ENCODE results near the gene CDH9.

CDH9 gene

GRCh38 chr5:26893078-26893477 is 145.3 kb downstream of the CDH9 start:
- TF ChIP-seq GATA2 (IDR thresholded peaks at IDR 0.05; ENCODE audit: low read depth, low read length) = no peak
- TF ChIP-seq GATA3 (IDR thresholded peaks at IDR 0.05; ENCODE audit: low read depth, low read length) = no peak

DNA sequence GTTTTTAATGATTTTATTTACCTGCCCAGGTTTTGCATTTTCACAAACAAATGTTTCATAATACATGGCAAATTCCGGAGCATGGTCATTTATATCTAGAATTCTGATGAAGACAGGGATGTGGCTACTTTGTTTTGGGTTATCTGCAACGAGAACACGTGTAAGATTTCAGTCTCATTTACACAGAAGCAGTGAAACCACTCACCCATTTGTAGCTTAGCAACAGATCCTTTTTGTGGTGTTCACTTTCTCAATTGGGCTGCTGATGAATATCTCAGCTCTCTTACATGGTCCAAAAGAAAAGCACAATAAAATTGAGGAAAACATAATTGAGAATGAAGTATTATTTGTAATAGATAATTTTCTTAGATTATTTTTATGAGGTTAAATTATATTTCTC is 148.6 kb downstream of the CDH9 start:
- TF ChIP-seq GATA3 (IDR thresholded peaks at IDR 0.05; ENCODE audit: low read depth, low read length) (no peak), GATA2 (IDR thresholded peaks at IDR 0.05; ENCODE audit: low read depth, low read length) (no peak)

GRCh38 chr5:26884481-26884880 is 153.9 kb downstream of the CDH9 start:
- no peak for TF ChIP-seq GATA3 (IDR thresholded peaks at IDR 0.05; ENCODE audit: low read depth, low read length)
- TF ChIP-seq GATA2 (IDR thresholded peaks at IDR 0.05; ENCODE audit: low read depth, low read length) = no peak

- no peak for TF ChIP-seq GATA3 (IDR thresholded peaks at IDR 0.05; ENCODE audit: low read depth, low read length)
- TF ChIP-seq GATA2 (IDR thresholded peaks at IDR 0.05; ENCODE audit: low read depth, low read length) = no peak
Observed at GRCh38 chr5:26883375-26883774, 155.0 kb downstream of the CDH9 start.

- TF ChIP-seq GATA2 (IDR thresholded peaks at IDR 0.05; ENCODE audit: low read depth, low read length) (no peak), GATA3 (IDR thresholded peaks at IDR 0.05; ENCODE audit: low read depth, low read length) (no peak)
Observed at GRCh38 chr5:26881901-26882300, 156.5 kb downstream of the CDH9 start.

DNA sequence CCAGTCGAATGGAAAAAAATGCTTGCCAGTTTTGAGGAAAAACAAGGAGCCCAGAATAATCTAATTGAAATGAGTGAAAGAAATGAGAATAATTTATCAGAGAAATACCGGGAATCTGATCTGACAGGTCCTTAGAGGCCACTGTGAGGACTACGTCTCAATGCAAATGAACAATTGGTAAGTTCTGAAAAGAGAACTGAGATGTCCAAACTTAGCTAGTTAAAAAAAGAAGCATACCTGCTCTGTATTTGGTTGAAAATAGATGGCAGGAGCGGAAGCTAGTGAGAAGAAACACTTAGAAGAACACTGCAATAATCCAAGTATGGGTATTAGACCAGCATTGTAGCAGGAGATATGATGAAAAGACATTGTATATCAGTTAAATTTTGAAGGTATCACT is 161.2 kb downstream of the CDH9 start:
- TF ChIP-seq GATA3 (IDR thresholded peaks at IDR 0.05; ENCODE audit: low read depth, low read length) = no peak
- no peak for TF ChIP-seq GATA2 (IDR thresholded peaks at IDR 0.05; ENCODE audit: low read depth, low read length)

DNA sequence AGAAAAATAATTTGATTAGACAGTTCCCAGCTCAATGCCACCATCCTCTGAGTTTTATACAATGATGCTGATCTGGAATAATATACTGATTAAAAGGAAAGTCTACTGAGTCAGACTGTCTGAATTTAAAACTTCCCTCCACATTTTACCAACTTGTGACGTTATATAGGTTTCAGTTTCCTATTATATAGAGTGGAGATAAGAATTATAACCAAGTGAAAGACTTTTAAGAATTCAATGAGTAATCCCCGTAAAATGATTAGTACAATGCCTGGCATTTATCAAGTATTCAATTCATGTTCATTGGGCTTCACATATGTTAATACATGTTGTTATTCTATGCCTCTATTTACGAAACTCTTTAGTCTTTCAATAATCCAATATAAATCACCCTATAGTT is 166.0 kb downstream of the CDH9 start:
- no peak for TF ChIP-seq GATA2 (IDR thresholded peaks at IDR 0.05; ENCODE audit: low read depth, low read length)

GRCh38 chr5:26869781-26870180 is 168.6 kb downstream of the CDH9 start:
- no peak for TF ChIP-seq GATA2 (IDR thresholded peaks at IDR 0.05; ENCODE audit: low read depth, low read length)
- no peak for TF ChIP-seq GATA3 (IDR thresholded peaks at IDR 0.05; ENCODE audit: low read depth, low read length)

DNA sequence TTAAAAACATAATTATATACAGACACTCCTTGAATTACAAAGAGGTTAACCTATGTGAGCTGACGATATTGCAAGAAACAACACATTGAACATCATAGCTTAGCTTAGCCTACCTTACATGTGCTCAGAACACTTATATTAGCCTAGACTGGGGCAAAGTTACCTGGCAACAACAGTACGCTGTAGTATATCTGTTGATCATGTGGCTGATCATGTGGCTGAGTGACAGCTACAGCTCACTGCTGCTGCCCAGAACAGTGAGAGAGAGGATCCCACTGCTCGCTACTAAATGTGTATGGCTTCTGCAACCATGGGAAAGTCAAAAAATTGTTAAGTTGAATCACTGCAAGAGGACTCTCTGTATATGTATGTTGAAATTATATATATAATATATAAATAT is 169.9 kb downstream of the CDH9 start:
- TF ChIP-seq GATA2 (IDR thresholded peaks at IDR 0.05; ENCODE audit: low read depth, low read length) (no peak), GATA3 (IDR thresholded peaks at IDR 0.05; ENCODE audit: low read depth, low read length) (no peak)

DNA sequence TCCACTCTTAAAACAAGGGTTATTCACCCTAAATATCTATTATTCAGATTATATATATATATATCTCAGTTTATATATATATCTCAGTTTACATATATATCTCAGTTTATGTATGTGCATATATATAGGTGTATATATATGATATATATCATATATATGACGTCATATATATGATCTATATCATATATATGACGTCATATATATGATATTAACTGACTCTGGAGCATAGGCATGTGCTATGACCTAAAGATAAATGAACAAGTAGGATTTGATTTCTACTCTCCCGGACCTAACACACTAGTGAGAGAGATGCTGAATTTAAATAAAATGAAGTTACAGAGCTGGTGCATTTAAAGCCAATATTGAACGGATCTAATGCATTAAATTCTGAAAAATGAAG is 174.3 kb downstream of the CDH9 start:
- TF ChIP-seq GATA2 (IDR thresholded peaks at IDR 0.05; ENCODE audit: low read depth, low read length) (no peak), GATA3 (IDR thresholded peaks at IDR 0.05; ENCODE audit: low read depth, low read length) (no peak)

DNA sequence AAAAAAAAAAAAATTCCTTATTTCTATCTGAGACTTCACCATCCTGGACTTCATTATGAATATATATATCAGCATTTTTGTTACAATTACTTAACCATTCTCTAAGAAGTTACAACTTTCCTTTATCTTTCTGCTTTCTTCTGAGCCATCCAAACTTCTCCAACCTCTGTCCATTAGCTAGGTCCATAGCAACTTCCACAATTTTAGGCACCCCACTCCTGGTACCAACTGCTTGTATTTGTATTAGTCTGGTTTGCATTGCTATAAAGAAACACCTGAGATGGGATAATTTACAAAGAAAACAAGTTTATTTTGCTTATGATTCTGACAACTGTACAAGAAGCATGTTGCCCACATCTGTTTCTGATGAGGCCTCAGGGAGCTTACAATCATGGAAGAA is 182.1 kb downstream of the CDH9 start:
- TF ChIP-seq GATA2 (IDR thresholded peaks at IDR 0.05; ENCODE audit: low read depth, low read length) (no peak), GATA3 (IDR thresholded peaks at IDR 0.05; ENCODE audit: low read depth, low read length) (no peak)

DNA sequence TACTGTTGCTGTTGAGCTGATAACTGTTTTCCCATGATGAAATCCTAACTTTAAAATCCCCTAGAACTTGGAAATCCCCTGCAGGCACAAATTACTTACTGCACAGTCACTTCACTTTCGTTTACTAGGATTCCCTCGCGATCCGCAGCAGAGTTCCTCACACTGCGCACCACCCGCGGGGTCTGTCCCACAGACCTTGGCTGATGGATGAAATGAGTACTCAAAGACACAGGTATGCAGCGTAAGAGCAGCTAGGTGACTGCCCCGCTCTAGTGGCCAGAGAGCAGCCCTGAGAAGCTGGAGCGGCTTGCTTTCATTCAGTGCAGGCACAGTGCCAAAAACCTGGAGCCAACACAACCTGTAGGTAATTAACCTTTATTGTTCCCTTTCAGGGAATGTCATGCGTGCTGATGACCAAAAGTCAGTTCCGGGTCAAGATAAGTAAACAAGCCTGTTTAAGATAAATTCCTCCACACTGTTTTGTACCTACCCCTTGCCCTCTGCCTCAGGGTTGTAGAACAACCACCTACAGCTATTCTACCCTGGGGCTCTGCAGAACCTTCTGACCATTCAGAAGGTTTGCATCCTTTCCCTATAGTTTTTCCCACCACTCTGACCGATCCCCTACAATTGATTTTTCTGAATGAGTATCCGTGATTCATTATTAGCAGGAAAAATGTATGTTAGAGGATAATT is 191.2 kb downstream of the CDH9 start:
- TF ChIP-seq GATA2 (IDR thresholded peaks at IDR 0.05; ENCODE audit: low read depth, low read length) (no peak), GATA3 (IDR thresholded peaks at IDR 0.05; ENCODE audit: low read depth, low read length) (no peak)

DNA sequence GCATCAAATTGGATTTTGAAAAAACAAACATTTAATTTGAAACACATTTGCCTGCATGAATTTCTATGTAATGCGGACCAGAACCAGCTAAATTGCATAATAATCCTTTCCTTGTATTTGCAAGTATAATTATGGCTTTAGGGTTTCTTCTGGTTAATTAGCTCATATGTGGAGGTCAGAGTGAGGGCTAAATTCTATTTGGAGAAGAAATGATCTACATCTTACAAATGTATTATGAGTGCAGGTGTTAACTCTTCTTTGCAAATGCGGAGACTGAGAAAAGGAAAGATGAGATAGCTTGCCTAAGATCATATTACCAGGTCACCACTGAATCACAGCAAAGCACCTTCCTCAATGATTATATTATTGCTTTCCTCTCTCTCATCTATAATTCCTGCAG is 194.7 kb downstream of the CDH9 start:
- TF ChIP-seq GATA2 (IDR thresholded peaks at IDR 0.05; ENCODE audit: low read depth, low read length) (no peak), GATA3 (IDR thresholded peaks at IDR 0.05; ENCODE audit: low read depth, low read length) (no peak)

DNA sequence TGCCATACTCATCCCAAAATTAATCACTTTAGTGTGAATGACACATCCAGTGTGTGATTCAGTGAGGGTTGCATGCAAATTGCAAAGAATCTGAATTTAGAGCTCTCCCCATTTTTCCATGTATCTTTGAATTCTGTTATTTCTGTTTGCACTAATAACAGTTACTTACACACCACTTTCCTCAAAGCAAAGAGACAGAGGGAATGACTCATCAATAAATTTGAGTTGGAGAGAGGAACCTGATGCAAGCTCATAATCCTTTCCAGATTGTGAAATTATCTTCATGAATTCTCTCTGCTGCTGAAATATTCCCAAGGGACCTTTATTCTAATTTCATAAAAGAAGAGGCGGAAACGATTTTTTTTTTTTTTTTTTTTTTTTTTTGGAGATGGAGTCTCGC is 204.8 kb downstream of the CDH9 start:
- no peak for TF ChIP-seq GATA3 (IDR thresholded peaks at IDR 0.05; ENCODE audit: low read depth, low read length)
- no peak for TF ChIP-seq GATA2 (IDR thresholded peaks at IDR 0.05; ENCODE audit: low read depth, low read length)
